ENCODE data around the gene FBRSL1. TPM values are rescaled to one million over a fixed set of nuclear protein-coding genes. Genes with fewer than 3 reads are reported as not detected.

Gene FBRSL1
- total RNA-seq, 1 donor from 2014 or later = 43.7 TPM

- DNase-seq (ENCODE audit: low spot score) (no peak), ATAC-seq (no peak)
- intact Hi-C loops (cut with DNase I) = no loop called here
These were observed 15.3 kb downstream of the FBRSL1 start for GRCh38 chr12:132505105-132505851.

DNA sequence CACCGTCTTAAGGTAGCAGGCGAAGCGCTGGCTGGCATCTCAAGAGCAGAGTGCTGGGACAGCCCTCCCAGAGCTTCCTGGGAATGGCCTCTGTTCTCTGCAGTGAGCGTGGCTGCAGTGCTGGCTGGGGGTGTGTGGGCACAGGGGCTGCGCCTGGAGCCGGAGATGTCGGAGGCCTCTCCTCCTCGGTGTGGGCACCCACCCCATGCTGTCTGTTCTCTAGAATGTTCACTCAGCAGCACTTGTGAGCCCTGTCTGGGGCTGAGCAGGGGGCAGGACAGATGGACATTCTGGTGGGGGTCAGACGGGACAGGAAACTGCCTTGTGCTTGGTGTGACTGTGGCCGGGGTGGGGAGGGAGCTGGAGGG is 15.9 kb downstream of the FBRSL1 start:
- DNase-seq (ENCODE audit: low spot score) = no peak
- no peak for ATAC-seq
- intact Hi-C loops (cut with DNase I) = no loop called here

DNA sequence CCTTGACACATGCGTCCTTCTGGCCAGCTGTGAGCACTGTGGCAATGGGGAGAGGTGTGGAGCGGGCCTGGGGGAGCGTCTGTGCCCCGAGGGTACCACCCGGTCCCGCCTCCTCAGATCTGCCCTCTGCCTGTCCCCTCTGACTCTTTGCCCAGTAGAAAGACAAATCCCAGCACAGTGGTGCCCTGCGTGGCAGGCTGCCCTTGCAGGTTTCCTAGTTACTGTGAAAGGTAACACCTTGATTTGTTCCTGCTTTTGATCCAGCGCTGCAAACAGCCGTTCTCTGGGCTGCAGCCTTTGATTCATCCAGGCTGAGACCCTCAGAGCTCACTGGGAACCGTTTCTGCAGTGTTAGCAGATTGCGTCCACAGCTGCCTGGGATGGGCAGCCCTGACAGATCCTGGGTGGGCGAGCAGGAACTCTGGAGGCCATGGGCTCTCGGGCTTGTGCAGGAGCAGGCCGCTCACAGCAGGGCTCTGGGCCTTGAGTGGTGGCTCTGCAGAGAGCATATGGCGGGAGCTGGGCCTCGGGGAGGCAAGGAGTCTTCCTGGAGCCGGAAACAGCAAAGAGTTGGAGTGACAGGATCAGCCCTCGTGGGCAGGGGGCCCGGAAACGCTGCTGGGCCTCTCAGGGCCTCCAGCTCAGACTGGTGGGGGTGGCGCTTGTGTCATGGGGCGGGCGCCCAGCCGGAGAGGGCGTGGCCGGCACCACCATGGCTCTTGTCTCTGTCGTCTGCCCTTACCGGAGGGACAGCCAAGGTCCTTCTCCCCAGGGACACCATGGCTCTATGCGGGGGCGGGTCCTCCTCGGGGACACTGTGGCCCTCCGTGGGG is 16.6 kb downstream of the FBRSL1 start:
- peak; percentile 84 for DNase-seq (ENCODE audit: low spot score)
- peak; percentile 83 for ATAC-seq
- intact Hi-C loops (cut with DNase I) = no loop called here

GRCh38 chr12:132507161-132507538 is 17.2 kb downstream of the FBRSL1 start:
- ATAC-seq (no peak), DNase-seq (ENCODE audit: low spot score) (no peak)

DNA sequence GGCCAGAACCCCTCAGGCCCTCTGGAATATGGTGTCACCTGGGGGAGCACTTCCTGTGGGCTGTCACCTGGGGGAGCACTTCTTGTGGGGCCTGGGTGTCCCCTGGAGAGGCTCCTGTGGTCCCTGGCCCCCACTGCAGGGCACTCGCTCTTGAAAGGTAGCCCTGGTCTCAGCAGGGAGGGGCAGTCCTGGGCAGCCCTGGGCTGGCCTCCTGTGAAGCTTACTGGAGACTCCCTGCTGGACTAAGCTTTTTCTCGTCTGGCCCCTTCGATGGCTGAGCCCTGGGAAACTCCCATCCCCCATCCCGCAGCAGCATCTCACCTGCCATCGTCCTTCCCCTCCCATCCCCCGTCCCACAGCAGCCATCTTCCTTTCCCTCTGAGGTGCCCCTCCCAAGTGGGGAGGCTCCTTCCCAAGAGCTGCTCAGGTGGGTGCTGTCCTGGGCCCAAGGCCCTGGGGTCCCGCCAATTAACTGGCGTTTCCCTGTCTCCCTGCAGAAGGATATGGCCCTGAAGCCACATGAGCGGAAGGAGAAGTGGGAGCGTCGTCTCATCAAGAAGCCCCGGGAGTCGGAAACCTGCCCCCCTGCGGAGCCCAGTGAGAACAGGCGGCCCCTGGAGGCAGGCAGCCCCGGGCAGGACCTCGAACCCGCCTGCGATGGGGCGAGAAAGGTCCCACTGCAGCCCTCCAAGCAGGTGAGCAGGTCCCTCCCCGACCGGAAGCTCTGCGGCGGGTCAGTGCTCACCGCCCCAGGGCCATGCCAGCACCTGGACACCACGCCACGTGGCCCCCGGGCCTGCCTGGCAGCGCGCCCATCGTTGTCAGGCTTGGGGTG is 17.9 kb downstream of the FBRSL1 start:
- DNase-seq (ENCODE audit: low spot score) (no peak), ATAC-seq (no peak)
- intact Hi-C loops (cut with DNase I) = no loop called here

More at GRCh38 chr12:132507161-132507538, 17.2 kb downstream of the FBRSL1 start:
- intact Hi-C loops (cut with DNase I) = no loop called here

DNA sequence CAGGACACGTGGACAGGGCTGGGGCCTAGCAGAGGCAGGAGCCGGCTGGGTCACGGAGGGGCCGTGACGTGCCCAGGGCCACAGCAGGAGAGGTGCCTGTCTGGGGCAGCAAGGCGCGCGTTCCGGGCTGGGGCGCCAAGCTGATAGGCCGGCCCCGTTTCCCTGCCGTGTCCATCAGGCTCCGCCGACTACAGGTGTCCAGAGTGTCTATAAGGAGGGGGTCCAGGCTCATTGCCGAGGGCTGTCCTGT is 18.5 kb downstream of the FBRSL1 start:
- intact Hi-C loops (cut with DNase I) = no loop called here
- DNase-seq (ENCODE audit: low spot score) = no peak
- ATAC-seq = no peak

DNA sequence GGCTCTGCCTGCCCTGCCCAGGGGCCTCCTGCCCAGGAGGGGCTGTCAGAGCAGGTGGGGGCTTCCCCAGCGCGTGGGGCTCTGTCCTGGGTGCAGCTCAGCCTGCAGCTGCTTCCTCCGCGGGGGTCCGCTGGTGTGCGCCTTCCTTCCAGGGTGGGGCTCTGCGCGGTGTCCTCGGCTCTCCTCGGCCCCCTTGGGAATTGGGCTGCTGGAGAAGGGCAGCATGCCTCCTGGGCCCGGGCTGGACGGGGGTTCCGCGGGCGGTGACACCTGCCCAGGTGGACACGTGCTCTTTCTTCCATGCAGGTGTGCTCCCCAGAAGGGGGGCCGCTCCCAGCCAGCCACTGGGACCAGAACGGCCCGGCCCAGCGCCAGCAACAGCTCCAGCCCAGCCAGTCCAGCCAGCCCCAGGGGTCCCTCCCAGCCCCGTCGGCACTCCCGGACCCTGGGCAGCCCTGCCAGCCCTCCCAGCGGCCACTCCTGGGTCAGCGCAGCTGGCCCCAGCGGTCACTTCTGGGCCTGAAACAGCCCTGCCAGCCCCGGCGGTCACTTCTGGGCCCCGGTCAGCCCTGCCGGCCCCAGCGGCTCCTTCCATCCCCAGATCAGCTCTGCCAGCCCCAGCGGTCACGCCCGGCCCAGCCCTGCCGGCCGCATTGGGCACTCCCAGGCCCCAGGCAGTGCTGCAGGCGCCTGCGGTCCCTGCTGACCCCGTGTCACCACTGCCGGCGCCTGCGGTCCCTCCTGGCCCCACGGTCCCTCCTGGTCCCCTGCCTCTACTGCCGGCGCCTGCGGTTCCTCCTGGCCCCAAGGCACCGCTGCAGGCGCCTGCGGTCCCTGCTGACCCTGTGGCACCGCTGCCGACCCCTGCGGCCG is 19.1 kb downstream of the FBRSL1 start:
- intact Hi-C loops (cut with DNase I) = no loop called here
- DNase-seq (ENCODE audit: low spot score) = no peak
- no peak for ATAC-seq

DNA sequence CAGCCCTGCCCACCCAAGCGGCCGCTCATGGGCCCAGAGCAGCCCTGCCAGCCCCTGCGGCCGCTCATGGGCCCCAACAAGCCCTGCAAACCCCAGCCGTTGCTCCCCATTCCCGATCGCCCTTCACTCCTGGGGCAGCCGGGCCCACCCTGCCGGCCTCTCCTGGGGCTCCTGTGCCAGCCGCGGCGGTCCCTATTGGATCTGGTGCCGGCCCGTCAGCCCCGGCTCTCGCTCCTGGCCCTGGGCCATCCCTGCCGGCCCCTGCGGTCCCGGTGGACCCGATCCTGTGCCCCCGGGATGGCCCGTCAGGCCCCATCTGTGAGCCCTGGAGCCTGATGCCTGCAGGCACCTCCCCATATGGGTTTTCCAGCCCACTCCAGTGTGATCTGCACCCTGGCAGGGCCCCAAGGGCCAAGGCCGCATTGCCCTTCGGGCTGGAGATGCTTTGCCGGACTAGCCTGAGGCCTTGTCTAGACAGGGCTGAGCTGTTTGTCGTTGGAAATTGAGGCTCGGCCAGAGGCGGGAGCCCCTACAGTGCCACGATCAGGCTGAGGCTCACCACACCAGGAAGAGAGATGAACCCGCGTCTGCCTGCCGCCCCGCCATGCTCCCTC is 20.3 kb downstream of the FBRSL1 start:
- ATAC-seq (no peak), DNase-seq (ENCODE audit: low spot score) (no peak)
- intact Hi-C loops (cut with DNase I) = no loop called here

- ATAC-seq (no peak), DNase-seq (ENCODE audit: low spot score) (no peak)
- intact Hi-C loops (cut with DNase I) = no loop called here
These were observed 21.0 kb downstream of the FBRSL1 start for GRCh38 chr12:132510746-132511477.

GRCh38 chr12:132511516-132512196 is 21.7 kb downstream of the FBRSL1 start:
- ATAC-seq = peak; percentile 8
- intact Hi-C loops (cut with DNase I) = no loop called here

DNA sequence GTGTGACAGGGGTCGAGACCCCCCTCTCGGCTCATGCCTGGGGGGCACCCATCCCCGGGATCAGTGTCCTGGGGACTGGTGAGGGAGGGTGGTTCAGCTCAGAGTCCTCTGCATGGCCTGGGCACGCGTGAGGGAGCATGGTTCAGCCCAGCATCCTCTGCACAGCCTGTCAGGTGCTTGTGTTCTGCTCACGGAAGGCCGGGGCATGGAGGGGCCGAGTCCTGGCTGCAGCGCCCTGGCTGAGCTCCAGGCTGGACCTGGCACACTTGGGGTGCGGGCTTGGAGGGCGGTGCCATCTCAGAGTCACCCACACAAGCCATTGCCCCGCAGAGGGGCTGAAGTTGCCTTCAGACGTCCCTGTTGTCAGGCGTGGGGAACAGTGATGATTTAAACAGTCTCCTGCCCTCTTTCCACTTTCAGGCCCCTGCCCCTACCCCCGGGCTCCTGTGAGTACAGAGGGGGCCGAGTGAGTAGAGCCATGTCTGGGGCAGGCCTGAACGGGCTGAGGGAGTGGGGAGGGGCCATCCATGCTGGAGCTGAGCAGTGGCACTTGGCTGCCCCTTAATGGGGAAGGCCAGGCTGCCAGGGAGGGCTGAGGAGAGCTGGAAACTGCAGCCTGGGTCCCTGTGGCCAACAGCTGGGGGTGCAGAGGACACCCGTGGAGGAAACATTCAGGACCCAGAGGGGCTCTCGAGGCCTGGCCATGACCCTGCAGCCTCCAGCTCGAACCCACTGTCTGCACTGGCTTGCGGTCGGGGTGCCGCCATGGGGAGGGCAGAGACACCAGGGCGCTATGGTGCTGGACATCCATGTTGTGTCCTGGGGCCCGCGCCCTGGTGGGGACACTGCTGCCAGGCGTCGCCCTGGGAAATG is 22.5 kb downstream of the FBRSL1 start:
- peak; percentile 42 for ATAC-seq
- DNase-seq (ENCODE audit: low spot score) = no peak
- intact Hi-C loops (cut with DNase I) = no loop called here

More at GRCh38 chr12:132511516-132512196, 21.7 kb downstream of the FBRSL1 start:
- DNase-seq (ENCODE audit: low spot score) = no peak

GRCh38 chr12:132513070-132513398 is 23.1 kb downstream of the FBRSL1 start:
- no peak for DNase-seq (ENCODE audit: low spot score)
- intact Hi-C loops (cut with DNase I) = no loop called here
- ATAC-seq = peak; percentile 61

DNA sequence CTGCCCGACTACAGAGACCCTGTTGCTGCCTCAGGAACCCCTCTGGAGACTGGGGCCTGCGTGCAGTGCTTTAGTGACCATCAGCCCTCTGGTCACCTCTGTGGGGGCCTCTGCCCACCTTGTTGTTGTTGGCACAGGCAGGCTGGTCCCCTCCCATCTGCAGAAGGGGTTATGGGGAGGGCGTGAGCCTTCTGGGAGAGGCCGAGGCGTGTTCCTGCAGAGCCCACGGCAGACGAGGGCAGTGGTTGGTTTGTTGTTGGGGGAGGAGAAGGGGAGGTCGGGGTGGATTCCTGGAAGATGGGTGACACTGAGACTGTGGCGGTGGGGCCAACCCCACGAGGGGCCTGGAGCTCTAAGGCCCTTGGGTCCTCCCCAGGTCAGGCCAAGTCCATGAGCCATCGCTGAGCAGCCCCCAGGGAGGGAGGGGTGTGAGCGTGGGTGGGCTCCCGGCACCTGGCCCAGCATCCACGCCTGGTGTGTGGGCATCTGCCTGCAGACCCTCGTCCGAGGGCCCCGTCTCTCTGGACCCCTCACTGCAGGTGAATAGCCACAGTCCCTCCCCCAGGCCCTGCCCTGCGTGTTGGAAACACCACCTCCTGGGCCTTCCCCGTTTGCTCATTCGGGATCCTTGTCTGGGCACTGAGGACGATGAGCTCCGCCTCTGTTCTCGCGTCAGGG is 23.6 kb downstream of the FBRSL1 start:
- intact Hi-C loops (cut with DNase I) = no loop called here
- no peak for DNase-seq (ENCODE audit: low spot score)
- peak; percentile 8 for ATAC-seq

DNA sequence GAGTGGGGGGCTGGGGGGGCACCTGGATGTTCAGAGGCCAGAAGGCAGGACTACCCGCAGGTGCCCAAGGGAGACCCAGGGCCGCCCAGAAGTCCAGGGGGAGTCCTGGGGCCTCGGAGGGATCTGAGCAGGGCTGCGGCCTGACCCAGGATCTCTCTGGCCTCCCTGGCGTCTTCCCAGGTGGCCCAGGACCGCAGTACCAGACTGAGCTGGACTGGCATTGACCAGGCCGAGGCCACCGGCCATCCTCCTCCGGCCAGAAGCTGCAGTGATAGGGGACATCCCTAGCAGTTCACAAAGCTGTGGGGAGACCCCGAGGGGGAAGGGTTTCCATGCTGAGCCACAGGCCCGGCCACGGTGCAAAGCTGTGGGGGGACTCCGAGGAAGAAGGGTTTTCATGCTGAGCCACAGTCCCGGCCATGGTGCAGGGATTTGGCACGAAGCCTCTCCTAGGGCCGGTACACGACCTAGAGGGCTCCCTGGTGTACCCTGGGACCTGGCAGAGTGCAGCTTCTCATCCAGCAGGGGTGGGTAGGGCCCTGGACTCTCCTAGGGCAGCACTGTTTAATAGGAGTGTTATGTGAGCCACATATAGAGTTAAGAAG is 24.4 kb downstream of the FBRSL1 start:
- no peak for DNase-seq (ENCODE audit: low spot score)
- intact Hi-C loops (cut with DNase I) = no loop called here
- no peak for ATAC-seq

DNA sequence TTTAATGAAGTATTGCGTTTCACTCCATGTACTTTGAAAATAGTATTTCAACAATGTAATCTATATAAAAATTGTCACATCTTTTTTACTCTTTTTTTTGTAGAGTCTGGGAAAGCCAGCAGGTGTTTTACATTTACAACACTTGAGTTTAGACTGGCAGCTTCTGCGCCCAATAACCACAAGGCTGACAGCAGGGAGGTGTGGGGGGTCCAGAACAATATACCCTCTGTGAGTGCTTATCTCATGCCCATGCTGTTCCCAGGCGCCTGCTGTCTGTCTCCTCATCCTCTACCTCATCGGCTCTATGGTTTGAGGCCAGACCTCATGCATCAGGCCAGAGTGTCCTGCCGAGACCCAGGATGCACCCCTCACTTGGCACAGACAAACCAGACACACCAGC is 24.9 kb downstream of the FBRSL1 start:
- intact Hi-C loops (cut with DNase I) = no loop called here
- no peak for ATAC-seq
- no peak for DNase-seq (ENCODE audit: low spot score)
